GM13976 (cell line): ENCODE results near the gene PAQR9.
A peak's percentile ranks its signal among the peaks of the same experiment; 100 is the strongest.

ENCODE experiments used
- DNase-seq: peaks from one replicate; pipeline ENCODE4 v3.0.0; 2012; ENCODE audit warnings: low spot score
- in situ Hi-C: fragments of 300-500 bp; cut with MboI; formaldehyde crosslinking; loops from one replicate; pipeline ENCODE4 v1.12.0; 2022; ENCODE audit warnings: low sequenced_read_pairs, mixed read lengths, inconsistent platforms; ENCODE audit not compliant: unreplicated experiment
- TF ChIP-seq, protein P1 (sequence below): IDR thresholded peaks from 2 replicates; pipeline ENCODE4 v1.5.1; 2012; ENCODE audit warnings: borderline replicate concordance, mild to moderate bottlenecking; ENCODE audit not compliant: insufficient read depth; ENCODE audit errors: extremely low read depth, missing control alignments, control extremely low read depth

PAQR9 gene

DNA sequence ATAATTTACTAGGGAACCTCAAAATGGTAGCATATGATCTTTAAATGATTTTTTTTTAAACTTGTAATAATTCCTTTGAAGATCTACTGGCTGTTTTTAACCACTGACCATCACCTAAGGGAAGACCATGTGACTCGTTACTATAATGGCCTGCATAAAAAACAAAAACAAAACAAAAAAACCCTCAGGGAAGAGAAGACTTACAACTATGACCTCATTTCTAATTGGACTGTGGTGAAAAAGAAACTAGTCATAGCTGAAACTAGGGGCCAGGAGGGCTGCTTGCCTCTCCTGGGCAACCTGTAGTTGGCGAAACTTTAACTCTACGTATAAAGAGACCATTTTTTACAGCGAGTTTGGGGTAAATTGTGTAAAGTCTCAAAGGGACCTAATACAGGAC lies 23.0 kb downstream of the PAQR9 start:
- in situ Hi-C loops, result no loop called here
- no peak for DNase-seq
- TF ChIP-seq, protein P1, sequence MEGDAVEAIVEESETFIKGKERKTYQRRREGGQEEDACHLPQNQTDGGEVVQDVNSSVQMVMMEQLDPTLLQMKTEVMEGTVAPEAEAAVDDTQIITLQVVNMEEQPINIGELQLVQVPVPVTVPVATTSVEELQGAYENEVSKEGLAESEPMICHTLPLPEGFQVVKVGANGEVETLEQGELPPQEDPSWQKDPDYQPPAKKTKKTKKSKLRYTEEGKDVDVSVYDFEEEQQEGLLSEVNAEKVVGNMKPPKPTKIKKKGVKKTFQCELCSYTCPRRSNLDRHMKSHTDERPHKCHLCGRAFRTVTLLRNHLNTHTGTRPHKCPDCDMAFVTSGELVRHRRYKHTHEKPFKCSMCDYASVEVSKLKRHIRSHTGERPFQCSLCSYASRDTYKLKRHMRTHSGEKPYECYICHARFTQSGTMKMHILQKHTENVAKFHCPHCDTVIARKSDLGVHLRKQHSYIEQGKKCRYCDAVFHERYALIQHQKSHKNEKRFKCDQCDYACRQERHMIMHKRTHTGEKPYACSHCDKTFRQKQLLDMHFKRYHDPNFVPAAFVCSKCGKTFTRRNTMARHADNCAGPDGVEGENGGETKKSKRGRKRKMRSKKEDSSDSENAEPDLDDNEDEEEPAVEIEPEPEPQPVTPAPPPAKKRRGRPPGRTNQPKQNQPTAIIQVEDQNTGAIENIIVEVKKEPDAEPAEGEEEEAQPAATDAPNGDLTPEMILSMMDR, result no peak

DNA sequence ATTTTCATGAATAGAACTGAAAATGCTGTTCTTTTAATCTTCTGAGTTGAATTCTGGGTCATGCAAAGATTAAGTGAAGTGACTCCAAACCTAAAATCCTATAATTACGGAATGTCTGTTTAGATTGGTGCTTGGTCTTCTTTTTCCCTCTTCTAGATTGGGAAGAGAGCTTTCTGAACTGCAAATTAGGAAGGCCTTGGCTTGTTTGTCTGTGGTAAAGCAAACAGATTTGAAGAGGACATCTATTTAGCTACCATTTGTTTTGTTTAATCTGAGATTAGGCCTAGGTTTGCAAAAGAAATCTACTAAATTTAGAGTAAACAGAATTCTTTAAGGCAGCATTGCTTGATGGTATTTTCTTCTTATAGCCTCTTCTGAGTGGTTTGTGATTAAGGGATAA lies 23.5 kb downstream of the PAQR9 start:
- in situ Hi-C loops, result no loop called here
- DNase-seq, result no peak
- TF ChIP-seq, protein P1, result no peak

DNA sequence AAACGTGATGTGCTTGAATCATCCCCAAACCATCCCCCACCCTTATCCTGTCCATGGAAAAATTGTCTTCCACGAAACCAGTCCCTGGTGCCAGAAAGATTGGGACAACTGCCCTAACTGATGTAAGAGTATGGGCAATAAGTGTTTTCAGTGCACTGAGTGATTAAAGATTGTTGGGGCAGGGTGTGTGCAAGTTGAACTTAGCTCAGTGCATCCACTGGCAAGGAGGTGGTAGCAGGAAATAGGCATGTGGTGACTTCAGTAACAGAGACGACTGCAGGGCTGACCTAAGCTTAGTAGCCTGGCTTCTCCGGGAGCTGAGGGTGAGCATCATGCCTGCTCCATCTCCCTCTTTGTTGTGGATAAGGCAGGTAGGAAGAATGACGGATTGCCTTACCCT lies 27.5 kb downstream of the PAQR9 start:
- DNase-seq, result no peak
- in situ Hi-C loops, result no loop called here
- TF ChIP-seq, protein P1, result no peak

DNA sequence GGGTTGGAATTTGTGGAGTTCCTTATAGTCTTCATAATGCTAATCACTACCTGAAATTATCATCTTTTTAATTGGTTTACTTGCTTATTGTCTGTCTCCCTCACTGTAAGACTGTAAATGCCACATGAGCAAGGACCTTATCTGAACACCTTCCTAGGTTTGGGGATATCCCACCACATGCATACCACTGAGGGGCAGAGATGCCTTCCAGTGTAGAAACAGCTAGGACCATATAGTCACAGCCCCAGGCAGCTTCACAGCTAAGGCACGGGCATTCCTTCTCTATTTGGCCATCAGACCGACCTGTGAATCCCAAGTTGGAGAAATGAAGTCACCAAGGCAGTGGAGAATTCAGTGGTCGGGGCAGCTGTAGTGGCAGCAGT lies 28.6 kb downstream of the PAQR9 start:
- no peak for DNase-seq
- in situ Hi-C loops, result no loop called here
- TF ChIP-seq, protein P1, result no peak

DNA sequence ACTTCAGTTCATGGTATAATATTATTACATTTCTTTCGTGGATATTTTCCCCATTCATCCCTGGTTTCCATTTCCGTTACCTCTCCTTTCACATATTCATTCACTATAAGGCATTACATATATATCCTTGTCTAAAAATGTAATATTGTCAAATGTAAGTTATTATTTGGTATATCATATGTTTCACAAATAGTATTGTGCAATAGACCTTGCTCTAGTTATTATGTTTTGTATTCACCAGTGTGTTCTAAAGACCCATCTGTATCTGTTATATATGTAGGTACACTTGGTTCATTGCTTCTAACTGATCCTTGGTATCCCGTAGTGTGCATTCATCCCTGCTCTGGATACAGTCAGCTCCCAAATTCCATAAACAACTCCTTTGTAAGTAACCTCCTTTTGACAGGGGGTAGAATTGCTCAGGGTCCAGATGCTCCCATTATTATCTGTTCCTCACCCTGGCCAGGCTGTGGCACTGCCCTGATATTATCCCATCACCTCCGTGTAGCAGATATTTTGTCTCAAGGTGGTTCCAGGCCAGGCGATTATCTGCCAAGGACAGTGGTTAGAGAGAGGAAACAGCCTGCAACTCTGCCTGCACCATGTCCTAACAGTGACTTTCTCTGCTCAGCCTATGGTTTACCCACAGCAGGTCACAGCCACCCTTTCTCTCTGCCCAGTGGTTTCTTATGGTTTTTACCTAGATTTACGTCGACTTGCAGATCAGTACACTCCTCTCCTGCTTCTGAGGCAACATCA lies 29.2 kb downstream of the PAQR9 start:
- DNase-seq, result no peak
- TF ChIP-seq, protein P1, result no peak
- in situ Hi-C loops, result no loop called here

DNA sequence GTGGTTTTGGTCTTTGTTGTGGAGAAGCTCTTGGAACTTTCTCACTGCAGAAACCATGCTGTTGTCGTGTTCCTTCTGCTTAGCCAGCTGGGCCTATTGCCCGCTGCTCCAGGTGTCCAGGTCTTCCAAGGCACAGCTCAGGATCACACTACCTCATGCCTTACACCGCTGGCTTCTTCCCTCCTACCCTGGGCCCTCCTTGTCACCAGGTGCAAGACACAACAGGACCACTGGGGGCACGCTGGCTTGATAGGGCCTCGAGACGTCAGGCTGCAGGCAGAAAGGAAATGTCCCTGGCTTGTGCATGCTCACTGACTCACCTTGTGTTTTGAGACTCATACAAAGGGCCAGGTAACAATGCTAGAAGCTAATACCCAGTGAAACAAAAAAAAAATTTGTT lies 32.3 kb downstream of the PAQR9 start:
- TF ChIP-seq, protein P1, result no peak
- peak; percentile 29 for DNase-seq

More for the DNA sequence above, 32.3 kb downstream of the PAQR9 start:
- in situ Hi-C loops, result no loop called here
